ENCODE data around the gene HSF2.

Gene HSF2

DNA sequence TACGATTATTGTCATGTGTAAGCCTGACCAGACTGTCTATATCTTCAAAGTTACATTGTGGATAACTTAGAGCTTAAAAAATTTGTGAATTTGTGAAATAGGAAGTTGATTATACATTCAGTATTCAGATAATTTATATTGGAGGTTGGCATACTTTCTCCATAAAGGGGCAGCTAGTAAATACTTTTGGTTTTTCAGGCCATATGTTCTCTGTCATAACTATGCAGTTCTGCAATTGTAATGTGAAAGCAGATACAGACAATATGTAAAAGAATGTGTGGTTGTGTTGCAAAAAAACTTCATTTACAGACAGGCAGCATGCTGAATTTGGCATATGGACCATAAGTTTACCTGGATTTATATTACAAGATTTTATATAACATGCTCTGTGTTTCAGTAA lies 29.3 kb downstream of the HSF2 start:
- H3K9me2 ChIP-seq (replicated peaks; ENCODE audit: insufficient read depth, low read length): no peaks in the 10 kb centered on the region
- H3K4me2 ChIP-seq (ENCODE audit: low read depth, low read length, poor library complexity, severe bottlenecking): no peak overlapping the region
- H4K20me1 ChIP-seq (ENCODE audit: low read depth, low read length): no peaks in the 10 kb centered on the region
- H3K79me2 ChIP-seq (ENCODE audit: insufficient read depth, low read length): no peaks in the 10 kb centered on the region
- no peak overlapping the region for H2AFZ ChIP-seq (ENCODE audit: low read depth, low read length, severe bottlenecking)
- H3K27me3 ChIP-seq (ENCODE audit: low read length): no peaks in the 10 kb centered on the region
- H3F3A ChIP-seq (ENCODE audit: insufficient read depth): peaks cover 7% of the 10 kb centered on the region; the same call in 1 of the 2 replicates
- H3K9ac ChIP-seq (ENCODE audit: low read length): no peak overlapping the region
- H3K4me3 ChIP-seq (ENCODE audit: insufficient read depth, low read length, poor library complexity, severe bottlenecking): no peak overlapping the region
- H3K36me3 ChIP-seq (ENCODE audit: low read length): peaks cover 69% of the 10 kb centered on the region; the same call in 1 of the 2 replicates
- TF ChIP-seq, protein P1, sequence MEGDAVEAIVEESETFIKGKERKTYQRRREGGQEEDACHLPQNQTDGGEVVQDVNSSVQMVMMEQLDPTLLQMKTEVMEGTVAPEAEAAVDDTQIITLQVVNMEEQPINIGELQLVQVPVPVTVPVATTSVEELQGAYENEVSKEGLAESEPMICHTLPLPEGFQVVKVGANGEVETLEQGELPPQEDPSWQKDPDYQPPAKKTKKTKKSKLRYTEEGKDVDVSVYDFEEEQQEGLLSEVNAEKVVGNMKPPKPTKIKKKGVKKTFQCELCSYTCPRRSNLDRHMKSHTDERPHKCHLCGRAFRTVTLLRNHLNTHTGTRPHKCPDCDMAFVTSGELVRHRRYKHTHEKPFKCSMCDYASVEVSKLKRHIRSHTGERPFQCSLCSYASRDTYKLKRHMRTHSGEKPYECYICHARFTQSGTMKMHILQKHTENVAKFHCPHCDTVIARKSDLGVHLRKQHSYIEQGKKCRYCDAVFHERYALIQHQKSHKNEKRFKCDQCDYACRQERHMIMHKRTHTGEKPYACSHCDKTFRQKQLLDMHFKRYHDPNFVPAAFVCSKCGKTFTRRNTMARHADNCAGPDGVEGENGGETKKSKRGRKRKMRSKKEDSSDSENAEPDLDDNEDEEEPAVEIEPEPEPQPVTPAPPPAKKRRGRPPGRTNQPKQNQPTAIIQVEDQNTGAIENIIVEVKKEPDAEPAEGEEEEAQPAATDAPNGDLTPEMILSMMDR (IDR thresholded peaks at IDR 0.05; ENCODE audit: insufficient read depth, low read length, poor library complexity, severe bottlenecking): no peak
- no peak for TF ChIP-seq EZH2phosphoT487 (conservative IDR thresholded peaks at IDR 0.05; ENCODE audit: low read length)
- no peak overlapping the region for H3K27ac ChIP-seq (ENCODE audit: low read depth, low read length)
- no peaks in the 10 kb centered on the region for H3K9me3 ChIP-seq (ENCODE audit: insufficient read depth, low read length)

DNA sequence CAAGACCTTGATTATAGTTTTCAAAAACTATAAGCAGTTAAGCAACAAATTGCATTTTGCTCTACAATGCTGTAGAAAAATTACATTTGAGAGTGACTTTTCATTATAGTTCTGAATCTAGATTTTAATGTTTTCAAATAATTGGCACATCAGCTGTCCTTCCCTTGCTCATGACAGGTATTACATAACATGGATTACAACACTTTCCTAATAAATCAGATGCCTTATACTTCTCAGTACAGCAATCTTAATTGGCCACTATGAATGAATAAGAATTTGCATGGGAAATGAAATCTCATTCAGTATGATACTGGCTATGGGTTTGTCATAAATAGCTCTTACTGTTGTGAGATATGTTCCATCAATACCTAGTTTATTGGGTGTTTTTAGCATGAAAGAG lies 29.9 kb downstream of the HSF2 start:
- H3K9ac ChIP-seq (ENCODE audit: low read length): no peak overlapping the region
- TF ChIP-seq, protein P1 (IDR thresholded peaks at IDR 0.05; ENCODE audit: insufficient read depth, low read length, poor library complexity, severe bottlenecking): no peak
- no peak for TF ChIP-seq EZH2phosphoT487 (conservative IDR thresholded peaks at IDR 0.05; ENCODE audit: low read length)
- no peaks in the 10 kb centered on the region for H4K20me1 ChIP-seq (ENCODE audit: low read depth, low read length)
- H3K27me3 ChIP-seq (ENCODE audit: low read length): no peaks in the 10 kb centered on the region
- H3K79me2 ChIP-seq (ENCODE audit: insufficient read depth, low read length): no peaks in the 10 kb centered on the region
- H2AFZ ChIP-seq (ENCODE audit: low read depth, low read length, severe bottlenecking): no peak overlapping the region
- H3K4me3 ChIP-seq (ENCODE audit: insufficient read depth, low read length, poor library complexity, severe bottlenecking): no peak overlapping the region
- H3K9me2 ChIP-seq (replicated peaks; ENCODE audit: insufficient read depth, low read length): no peaks in the 10 kb centered on the region
- H3K4me2 ChIP-seq (ENCODE audit: low read depth, low read length, poor library complexity, severe bottlenecking): no peak overlapping the region
- peaks cover 7% of the 10 kb centered on the region; the same call in 1 of the 2 replicates for H3F3A ChIP-seq (ENCODE audit: insufficient read depth)
- H3K36me3 ChIP-seq (ENCODE audit: low read length): peaks cover 69% of the 10 kb centered on the region
- H3K27ac ChIP-seq (ENCODE audit: low read depth, low read length): no peak overlapping the region
- H3K9me3 ChIP-seq (ENCODE audit: insufficient read depth, low read length): no peaks in the 10 kb centered on the region

DNA sequence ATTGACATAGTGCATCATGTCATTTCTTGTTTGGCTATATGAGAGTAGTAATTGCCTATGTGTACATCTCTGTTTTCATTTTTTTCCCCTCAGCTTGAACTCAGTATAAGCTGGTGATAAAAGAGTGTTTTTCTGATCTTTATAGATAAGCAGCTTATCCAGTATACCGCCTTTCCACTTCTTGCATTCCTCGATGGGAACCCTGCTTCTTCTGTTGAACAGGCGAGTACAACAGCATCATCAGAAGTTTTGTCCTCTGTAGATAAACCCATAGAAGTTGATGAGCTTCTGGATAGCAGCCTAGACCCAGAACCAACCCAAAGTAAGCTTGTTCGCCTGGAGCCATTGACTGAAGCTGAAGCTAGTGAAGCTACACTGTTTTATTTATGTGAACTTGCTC lies 32.3 kb downstream of the HSF2 start:
- H3K9me2 ChIP-seq (replicated peaks; ENCODE audit: insufficient read depth, low read length): no peaks in the 10 kb centered on the region
- H3K36me3 ChIP-seq (ENCODE audit: low read length): peaks cover 73% of the 10 kb centered on the region

More for the DNA sequence above, 32.3 kb downstream of the HSF2 start:
- peaks cover 7% of the 10 kb centered on the region; the same call in 1 of the 2 replicates for H3F3A ChIP-seq (ENCODE audit: insufficient read depth)
- H3K4me3 ChIP-seq (ENCODE audit: insufficient read depth, low read length, poor library complexity, severe bottlenecking): no peak overlapping the region
- H3K27me3 ChIP-seq (ENCODE audit: low read length): no peaks in the 10 kb centered on the region
- no peak overlapping the region for H3K27ac ChIP-seq (ENCODE audit: low read depth, low read length)
- no peaks in the 10 kb centered on the region for H3K9me3 ChIP-seq (ENCODE audit: insufficient read depth, low read length)
- no peak overlapping the region for H2AFZ ChIP-seq (ENCODE audit: low read depth, low read length, severe bottlenecking)
- TF ChIP-seq, protein P1 (IDR thresholded peaks at IDR 0.05; ENCODE audit: insufficient read depth, low read length, poor library complexity, severe bottlenecking): no peak
- no peak overlapping the region for H3K9ac ChIP-seq (ENCODE audit: low read length)
- H3K79me2 ChIP-seq (ENCODE audit: insufficient read depth, low read length): no peaks in the 10 kb centered on the region
- H4K20me1 ChIP-seq (ENCODE audit: low read depth, low read length): no peaks in the 10 kb centered on the region
- no peak overlapping the region for H3K4me2 ChIP-seq (ENCODE audit: low read depth, low read length, poor library complexity, severe bottlenecking)

All from SU-DHL-6 (cell line).